HG03460 (cell line): ENCODE results near the gene TBC1D9B.

Experiments
- ATAC-seq: cut with Tn5 transposase; IDR thresholded peaks from one replicate; pipeline ENCODE4 v1.9.1; 2021; ENCODE audit not compliant: unreplicated experiment

Gene TBC1D9B

GRCh38 chr5:179908528-179908927 is 831 bp upstream of the TBC1D9B start:
- no peak for ATAC-seq

DNA sequence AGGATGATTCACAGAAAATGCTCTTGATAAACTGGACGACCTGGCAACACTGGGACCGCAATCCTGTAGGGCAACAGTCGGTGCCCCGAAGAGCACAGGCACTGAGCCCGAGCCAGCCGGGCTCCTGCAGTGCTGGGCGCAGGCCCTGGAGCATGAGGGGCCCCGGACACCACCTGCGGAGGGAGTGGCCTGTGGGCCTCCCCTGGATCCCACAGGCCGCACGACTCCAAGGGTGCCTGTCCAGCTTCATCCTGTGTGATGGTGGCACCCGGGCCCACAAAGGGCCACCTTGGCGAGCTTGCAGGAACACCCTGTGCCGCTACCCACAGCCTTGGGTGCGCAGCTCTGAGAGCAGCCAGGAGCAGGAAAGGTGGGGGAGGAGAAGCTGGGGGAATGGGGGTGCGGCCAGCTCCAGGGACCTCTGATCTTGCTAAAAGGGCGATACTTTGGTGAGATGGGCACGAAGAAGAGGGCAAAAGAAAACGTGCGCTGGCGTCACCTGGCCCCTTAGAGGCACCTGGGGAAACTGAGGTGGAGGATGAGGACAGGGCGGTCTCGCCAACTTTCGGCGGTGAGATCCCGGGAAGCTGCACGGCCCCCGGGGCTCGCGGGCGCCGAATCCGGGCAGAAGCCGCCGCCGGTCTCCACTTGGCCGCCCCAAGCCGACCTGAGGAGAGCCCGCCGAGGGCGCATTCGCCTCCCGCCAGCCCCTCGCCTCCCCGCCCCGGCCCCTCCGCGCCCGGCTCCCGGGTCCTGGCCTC is 722 bp downstream of the TBC1D9B start:
- no peak for ATAC-seq

- ATAC-seq, result no peak
These were observed 1.4 kb downstream of the TBC1D9B start for GRCh38 chr5:179906294-179906794.

DNA sequence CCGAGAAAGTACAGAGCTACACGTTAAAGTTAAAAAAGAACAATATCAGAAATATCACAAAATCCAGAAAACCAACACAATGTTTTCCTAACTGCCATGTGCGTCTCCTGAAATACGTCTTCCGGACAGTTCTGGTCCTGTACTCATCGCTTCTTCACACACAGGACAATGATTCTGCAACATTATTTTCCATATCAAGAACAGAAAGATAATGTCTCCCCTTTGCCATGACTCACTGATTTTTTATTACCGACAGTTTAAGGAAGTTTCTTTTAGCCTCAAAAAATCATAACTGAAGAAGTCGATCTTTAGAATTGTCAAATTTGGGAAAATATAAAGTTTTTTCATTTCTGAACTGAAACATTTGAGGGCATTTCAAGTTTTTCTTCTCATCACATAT is 2.5 kb downstream of the TBC1D9B start:
- no peak for ATAC-seq

- ATAC-seq, result no peak
These were observed 3.1 kb downstream of the TBC1D9B start for GRCh38 chr5:179904463-179905160.

- no peak for ATAC-seq
These were observed 4.9 kb downstream of the TBC1D9B start for GRCh38 chr5:179902763-179903158.

DNA sequence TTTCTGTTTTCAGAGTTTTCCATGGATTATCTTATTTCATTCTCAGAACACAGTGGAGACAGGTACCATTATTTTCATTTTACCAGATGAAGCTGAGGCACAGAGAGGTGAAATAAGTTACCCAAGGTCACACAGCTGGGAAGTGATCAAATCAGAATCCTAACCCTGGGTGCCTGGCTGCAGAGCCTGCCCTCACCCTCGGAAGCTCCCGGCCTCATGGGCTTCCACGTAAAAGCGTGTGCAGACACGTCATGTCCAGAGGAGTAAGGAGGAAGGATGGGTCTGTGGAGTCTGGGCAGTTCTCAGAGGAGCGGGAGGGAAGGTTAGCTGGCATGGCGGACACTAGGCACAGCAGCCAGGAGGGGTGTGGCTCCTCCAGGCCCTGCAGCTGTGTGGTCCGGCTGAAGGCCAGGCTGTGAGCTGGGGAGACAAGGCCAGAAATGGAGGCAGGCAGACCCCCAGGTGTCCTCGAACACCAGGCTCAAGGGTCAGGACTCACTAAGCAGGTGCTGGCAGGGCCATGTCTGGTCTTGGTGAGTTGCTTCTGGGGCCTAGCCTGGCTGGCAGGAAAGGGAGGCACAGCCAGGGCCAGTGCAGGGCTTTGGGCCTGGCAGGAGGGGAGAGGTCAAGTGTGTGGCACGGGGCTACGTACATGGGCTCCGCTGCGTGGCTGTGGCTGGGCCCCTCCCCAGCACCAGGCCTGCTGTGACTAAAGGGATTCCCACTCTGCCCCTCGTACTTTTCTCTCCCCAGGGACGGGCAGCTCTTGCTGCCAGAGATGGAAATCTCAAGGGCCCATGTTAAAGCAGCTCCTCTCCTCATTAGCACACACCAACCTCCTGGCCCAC is 5.6 kb downstream of the TBC1D9B start:
- no peak for ATAC-seq

DNA sequence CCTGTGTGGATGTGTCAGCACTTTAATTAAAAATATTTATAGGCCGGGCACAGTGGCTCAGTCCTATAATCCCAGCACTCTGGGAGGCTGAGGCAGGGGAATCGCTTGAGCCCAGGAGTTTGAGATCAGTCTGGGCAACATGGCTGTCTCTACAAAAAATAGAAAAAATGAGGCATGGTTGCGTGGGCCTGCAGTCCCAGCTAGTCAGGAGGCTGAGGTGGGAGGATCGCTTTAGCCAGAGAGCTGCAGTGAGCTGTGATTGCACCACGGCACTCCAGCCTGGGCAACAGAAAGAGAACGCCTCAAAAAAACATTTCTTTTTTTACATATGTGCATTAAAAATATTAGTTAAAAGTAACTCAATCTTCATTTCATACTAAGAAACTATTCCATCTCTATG is 6.2 kb downstream of the TBC1D9B start:
- ATAC-seq, result no peak

GRCh38 chr5:179900711-179901110 is 7.0 kb downstream of the TBC1D9B start:
- no peak for ATAC-seq

GRCh38 chr5:179900206-179900605 is 7.5 kb downstream of the TBC1D9B start:
- ATAC-seq, result no peak

- no peak for ATAC-seq
These were observed 11.8 kb downstream of the TBC1D9B start for GRCh38 chr5:179895861-179896260.

GRCh38 chr5:179893958-179894895 is 13.5 kb downstream of the TBC1D9B start:
- no peak for ATAC-seq

- ATAC-seq, result no peak
These were observed 14.4 kb downstream of the TBC1D9B start for GRCh38 chr5:179893076-179893957.

GRCh38 chr5:179892255-179892654 is 15.4 kb downstream of the TBC1D9B start:
- ATAC-seq, result no peak

GRCh38 chr5:179890751-179891682 is 16.7 kb downstream of the TBC1D9B start:
- ATAC-seq, result no peak

GRCh38 chr5:179889885-179890284 is 17.8 kb downstream of the TBC1D9B start:
- ATAC-seq, result no peak

DNA sequence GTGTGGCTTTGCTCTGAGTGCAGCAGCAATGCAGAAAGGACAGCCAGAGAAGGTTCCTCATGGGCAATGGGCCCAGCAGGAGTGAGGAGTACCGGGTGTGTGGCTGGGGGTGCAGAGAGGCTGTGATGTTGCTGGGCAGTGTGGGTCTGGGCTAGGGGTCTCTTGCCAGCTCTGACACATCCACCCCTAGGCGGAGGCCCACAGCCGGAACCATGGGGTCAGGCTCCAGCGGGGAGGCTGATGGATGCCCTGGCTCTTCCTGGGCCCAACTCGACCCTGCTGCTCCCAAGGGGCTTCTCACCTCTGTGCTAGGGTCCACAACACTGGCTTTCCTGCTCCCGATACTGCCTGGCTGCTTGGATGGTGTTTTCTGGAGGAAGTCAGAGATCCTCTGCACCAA is 19.9 kb downstream of the TBC1D9B start:
- ATAC-seq, result no peak

- no peak for ATAC-seq
These were observed 20.6 kb downstream of the TBC1D9B start for GRCh38 chr5:179887095-179887494.
